Gastrocnemius medialis (tissue), 4 donors: ENCODE results near the gene WFDC10B.

ENCODE experiments used
- CTCF ChIP-seq, 5 experiments: fragments of 450-650 bp in 3 of 5; fragments of 200-600 bp in 2 of 5; sonication (generic) in 2 of 5; IDR thresholded peaks in 4 of 5; conservative IDR thresholded peaks in 1 of 5; 1 replicate in 4 of 5; 2 replicates in 1 of 5; pipeline ENCODE4 v1.5.1; 2016 to 2019; ENCODE audit warnings: antibody characterized with exemption in 5 of 5, mild to moderate bottlenecking in 3 of 5, moderate library complexity in 3 of 5
- POLR2A ChIP-seq, 2 donors: fragments of 450-650 bp; IDR thresholded peaks; one replicate each; pipeline ENCODE4 v1.6.1; 2017; ENCODE audit warnings: antibody characterized with exemption in 2 of 2, mild to moderate bottlenecking in 2 of 2, moderate library complexity in 2 of 2

GRCh38 chr20:45745015-45745414, 40.2 kb upstream of the WFDC10B start:
- TF ChIP-seq CTCF (IDR thresholded peaks at IDR 0.05 in 4 of 5, conservative IDR thresholded peaks at IDR 0.05 in 1 of 5) (no peak), POLR2A (IDR thresholded peaks at IDR 0.05) (no peak)
